Measurements from ENCODE around the gene ELOVL6.
"Not testable (repeated sequence)": the region's sequence is repeated elsewhere in the genome, so short reads cannot be mapped to it uniquely, and the experiment has no call there.

ELOVL6 gene

DNA sequence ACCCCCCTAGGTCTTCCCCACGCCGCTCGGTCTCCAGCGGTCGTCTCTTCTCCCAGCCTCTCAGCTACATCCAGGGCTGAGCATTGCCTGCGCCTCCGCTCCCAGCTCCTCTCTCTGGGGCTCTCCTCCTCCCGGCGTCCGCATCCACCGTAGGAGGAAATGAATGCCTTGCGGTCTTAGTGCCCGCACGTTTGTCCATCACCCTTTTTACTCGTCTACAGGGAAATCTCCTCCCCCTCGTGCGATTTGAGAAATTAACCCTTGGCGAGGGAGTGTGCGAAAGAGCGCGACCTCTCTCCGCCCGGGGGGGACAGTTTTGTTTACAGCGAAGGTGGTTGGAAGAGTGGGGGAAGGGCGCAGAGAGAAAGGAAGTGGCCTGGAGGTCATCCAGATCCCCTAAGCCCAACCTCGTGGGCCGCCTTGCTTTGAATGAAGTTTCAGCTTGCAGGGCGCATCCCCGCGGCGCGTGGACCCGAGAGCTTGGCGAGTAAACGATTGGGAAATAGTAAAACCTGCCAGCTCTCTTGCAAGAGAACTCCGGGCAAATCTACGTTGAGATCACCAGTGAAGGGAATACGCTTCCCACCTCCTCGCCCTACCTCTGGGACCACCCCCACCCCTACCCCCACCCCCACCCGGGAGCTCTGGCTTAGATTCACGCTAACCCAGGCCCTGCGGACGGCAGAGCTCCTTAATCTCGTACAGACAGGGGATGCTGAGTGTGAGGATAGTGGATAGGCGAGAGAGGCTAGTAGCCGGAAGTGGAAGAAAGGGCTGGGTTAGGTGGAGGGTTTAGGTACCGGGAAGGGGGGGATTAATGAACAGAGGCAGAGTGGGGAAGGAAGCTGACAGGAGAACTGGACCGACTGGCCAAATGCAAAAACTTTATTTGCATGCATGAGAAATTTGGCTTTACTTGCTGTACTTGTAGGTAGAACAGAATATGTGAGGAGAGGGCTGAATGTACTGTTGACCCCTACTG lies at the start of gene ELOVL6:
TSS of gene ELOVL6 (minus strand) at position 181 of the 982 bp plus-strand sequence. CDS start 280 bp downstream, outside the sequence.
- H3K4me3 ChIP-seq (ENCODE audit: low read length), result peak within 1 kb of the TSS; percentile 96
- peak within 1 kb of the TSS; percentile 99 for H3K9ac ChIP-seq (ENCODE audit: low read depth, low read length)
- no peaks in the 10 kb centered on the region for H3K27me3 ChIP-seq (ENCODE audit: insufficient read depth, low read length)
- no peaks in the 10 kb centered on the region for H3K9me3 ChIP-seq (ENCODE audit: insufficient read depth, low read depth, low read length)
- H3K27ac ChIP-seq (ENCODE audit: low read length), result peak within 1 kb of the TSS; percentile 97
- peaks cover 18% of the 10 kb centered on the region; the same call in 1 of the 2 replicates for H3K4me1 ChIP-seq (ENCODE audit: insufficient read depth, low read length)
- H3K36me3 ChIP-seq (ENCODE audit: insufficient read depth, low read depth, low read length), result peaks cover 14% of the 10 kb centered on the region; the same call in 1 of the 2 replicates

- Histone ChIP-seq H3K4me3 (ENCODE audit: low read length) (no peak overlapping the region), H3K36me3 (ENCODE audit: insufficient read depth, low read depth, low read length) (no peaks in the 10 kb centered on the region), H3K4me1 (ENCODE audit: insufficient read depth, low read length) (0 out of 2 replicates have a peak, but pooled peaks cover 2% of the 10 kb centered on the region), H3K27ac (ENCODE audit: low read length) (no peak overlapping the region), H3K27me3 (ENCODE audit: insufficient read depth, low read length) (no peaks in the 10 kb centered on the region), H3K9ac (ENCODE audit: low read depth, low read length) (no peak overlapping the region), H3K9me3 (ENCODE audit: insufficient read depth, low read depth, low read length) (no peaks in the 10 kb centered on the region)
Measured at GRCh38 chr4:110248100-110248499, 49.7 kb upstream of the ELOVL6 start.

DNA sequence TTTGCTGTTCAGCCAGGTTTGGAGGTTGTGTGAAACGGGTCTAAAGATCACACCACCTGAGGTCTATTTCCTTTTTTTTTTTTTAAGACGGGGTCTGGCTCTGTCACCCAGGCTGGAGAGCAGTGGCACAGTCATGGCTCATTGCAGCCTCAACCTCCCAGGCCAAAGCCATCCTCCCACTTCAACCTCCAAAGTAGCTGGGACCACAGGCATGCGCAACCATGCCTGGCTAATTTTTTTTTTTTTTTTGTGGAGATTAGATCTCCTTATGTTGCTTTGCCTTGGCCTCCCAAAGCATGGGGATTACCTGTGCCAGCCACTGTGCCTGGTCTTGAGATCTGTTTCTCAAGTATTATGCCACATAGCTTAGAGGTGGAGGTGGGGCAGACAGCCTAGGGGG lies 49.2 kb upstream of the ELOVL6 start:
- Histone ChIP-seq H3K4me1 (ENCODE audit: insufficient read depth, low read length) (0 out of 2 replicates have a peak, but pooled peaks cover 2% of the 10 kb centered on the region), H3K9ac (ENCODE audit: low read depth, low read length) (no peak overlapping the region), H3K36me3 (ENCODE audit: insufficient read depth, low read depth, low read length) (no peaks in the 10 kb centered on the region), H3K9me3 (ENCODE audit: insufficient read depth, low read depth, low read length) (no peaks in the 10 kb centered on the region), H3K27ac (ENCODE audit: low read length) (no peak overlapping the region), H3K4me3 (ENCODE audit: low read length) (no peak overlapping the region), H3K27me3 (ENCODE audit: insufficient read depth, low read length) (no peaks in the 10 kb centered on the region)

GRCh38 chr4:110245577-110245976 lies 47.2 kb upstream of the ELOVL6 start:
- no peaks in the 10 kb centered on the region for H3K36me3 ChIP-seq (ENCODE audit: insufficient read depth, low read depth, low read length)
- no peak overlapping the region for H3K9ac ChIP-seq (ENCODE audit: low read depth, low read length)
- 0 out of 2 replicates have a peak, but pooled peaks cover 2% of the 10 kb centered on the region for H3K4me1 ChIP-seq (ENCODE audit: insufficient read depth, low read length)
- no peaks in the 10 kb centered on the region for H3K9me3 ChIP-seq (ENCODE audit: insufficient read depth, low read depth, low read length)
- H3K4me3 ChIP-seq (ENCODE audit: low read length), result no peak overlapping the region
- H3K27ac ChIP-seq (ENCODE audit: low read length), result no peak overlapping the region
- no peaks in the 10 kb centered on the region for H3K27me3 ChIP-seq (ENCODE audit: insufficient read depth, low read length)

DNA sequence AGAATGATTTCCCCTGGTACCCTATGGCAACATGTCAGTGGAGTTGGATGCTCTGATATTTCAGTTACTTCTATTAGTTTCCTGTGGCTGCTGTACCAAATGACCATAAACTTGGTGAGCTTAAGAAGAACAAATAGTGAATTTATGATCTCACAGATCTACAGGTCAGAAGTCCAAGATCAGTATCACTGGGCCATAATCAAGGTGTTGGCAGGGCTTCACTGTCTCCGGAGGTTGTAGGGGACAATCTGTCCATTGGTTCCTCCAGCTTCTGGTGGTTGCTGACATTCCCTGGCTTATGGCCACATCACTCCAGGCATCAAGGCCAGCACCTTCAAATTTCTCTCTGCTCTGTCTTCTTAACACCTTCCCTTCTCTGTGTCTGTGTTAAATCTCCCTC lies 37.9 kb upstream of the ELOVL6 start:
- H3K9me3 ChIP-seq (ENCODE audit: insufficient read depth, low read depth, low read length), result no peaks in the 10 kb centered on the region
- no peaks in the 10 kb centered on the region for H3K4me1 ChIP-seq (ENCODE audit: insufficient read depth, low read length)
- H3K27ac ChIP-seq (ENCODE audit: low read length), result no peak overlapping the region
- no peak overlapping the region for H3K4me3 ChIP-seq (ENCODE audit: low read length)
- no peak overlapping the region for H3K9ac ChIP-seq (ENCODE audit: low read depth, low read length)
- no peaks in the 10 kb centered on the region for H3K27me3 ChIP-seq (ENCODE audit: insufficient read depth, low read length)
- no peaks in the 10 kb centered on the region for H3K36me3 ChIP-seq (ENCODE audit: insufficient read depth, low read depth, low read length)

- H3K27ac ChIP-seq (ENCODE audit: low read length); H3K4me1 ChIP-seq (ENCODE audit: insufficient read depth, low read length); H3K9ac ChIP-seq (ENCODE audit: low read depth, low read length); H3K36me3 ChIP-seq (ENCODE audit: insufficient read depth, low read depth, low read length); H3K4me3 ChIP-seq (ENCODE audit: low read length); H3K27me3 ChIP-seq (ENCODE audit: insufficient read depth, low read length); H3K9me3 ChIP-seq (ENCODE audit: insufficient read depth, low read depth, low read length): not testable (repeated sequence)
Measured at GRCh38 chr4:110233581-110233980, 35.2 kb upstream of the ELOVL6 start.

- Histone ChIP-seq H3K27ac (ENCODE audit: low read length) (no peak overlapping the region), H3K4me1 (ENCODE audit: insufficient read depth, low read length) (no peaks in the 10 kb centered on the region), H3K9me3 (ENCODE audit: insufficient read depth, low read depth, low read length) (no peaks in the 10 kb centered on the region), H3K9ac (ENCODE audit: low read depth, low read length) (no peak overlapping the region), H3K36me3 (ENCODE audit: insufficient read depth, low read depth, low read length) (no peaks in the 10 kb centered on the region), H3K27me3 (ENCODE audit: insufficient read depth, low read length) (no peaks in the 10 kb centered on the region), H3K4me3 (ENCODE audit: low read length) (no peak overlapping the region)
Measured at GRCh38 chr4:110231869-110232268, 33.5 kb upstream of the ELOVL6 start.

DNA sequence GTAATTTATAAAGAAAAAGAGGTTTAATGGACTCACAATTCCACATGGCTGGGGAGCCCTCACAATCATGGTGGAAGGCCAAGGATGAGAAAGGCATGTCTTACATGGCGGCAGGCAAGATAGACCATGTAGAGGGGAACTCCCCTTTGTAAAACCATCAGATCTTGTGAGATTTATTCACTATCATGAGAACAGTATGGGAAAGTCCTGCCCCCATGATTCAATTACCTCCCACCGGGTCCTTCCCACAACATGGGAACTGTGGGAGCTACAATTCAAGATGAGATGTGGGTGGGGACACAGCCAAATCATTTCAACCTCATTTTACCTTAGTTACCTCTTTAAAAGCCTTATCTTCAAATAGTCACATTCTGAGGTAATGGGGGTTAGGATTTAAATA lies 30.9 kb upstream of the ELOVL6 start:
- no peaks in the 10 kb centered on the region for H3K4me1 ChIP-seq (ENCODE audit: insufficient read depth, low read length)
- no peaks in the 10 kb centered on the region for H3K9me3 ChIP-seq (ENCODE audit: insufficient read depth, low read depth, low read length)
- H3K27me3 ChIP-seq (ENCODE audit: insufficient read depth, low read length), result no peaks in the 10 kb centered on the region
- H3K36me3 ChIP-seq (ENCODE audit: insufficient read depth, low read depth, low read length), result no peaks in the 10 kb centered on the region
- no peak overlapping the region for H3K9ac ChIP-seq (ENCODE audit: low read depth, low read length)
- H3K27ac ChIP-seq (ENCODE audit: low read length), result no peak overlapping the region
- no peak overlapping the region for H3K4me3 ChIP-seq (ENCODE audit: low read length)

- Histone ChIP-seq H3K36me3 (ENCODE audit: insufficient read depth, low read depth, low read length) (no peaks in the 10 kb centered on the region), H3K4me1 (ENCODE audit: insufficient read depth, low read length) (peaks cover 7% of the 10 kb centered on the region; the same call in 1 of the 2 replicates), H3K9ac (ENCODE audit: low read depth, low read length) (no peak overlapping the region), H3K27me3 (ENCODE audit: insufficient read depth, low read length) (no peaks in the 10 kb centered on the region), H3K9me3 (ENCODE audit: insufficient read depth, low read depth, low read length) (no peaks in the 10 kb centered on the region), H3K4me3 (ENCODE audit: low read length) (no peak overlapping the region), H3K27ac (ENCODE audit: low read length) (no peak overlapping the region)
Measured at GRCh38 chr4:110224812-110225211, 26.4 kb upstream of the ELOVL6 start.

DNA sequence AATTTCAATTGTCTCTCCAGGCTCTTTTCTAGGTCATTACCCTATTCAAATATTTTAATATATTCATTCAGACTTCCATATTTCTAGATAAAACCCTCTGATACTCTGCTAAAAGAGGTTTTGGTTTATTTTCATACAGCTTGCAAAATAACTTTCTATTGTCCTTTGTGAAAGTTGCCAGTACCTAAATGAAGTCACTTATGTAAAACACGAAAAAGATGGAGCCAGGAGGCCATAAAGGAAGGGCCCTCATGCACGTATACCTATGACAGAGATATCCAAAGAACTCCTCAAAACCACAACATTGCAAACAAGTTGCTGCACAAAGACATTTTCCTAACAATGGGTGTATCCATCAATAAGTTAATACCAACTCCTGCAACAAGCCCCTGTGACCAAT lies 25.7 kb upstream of the ELOVL6 start:
- Histone ChIP-seq H3K4me3 (ENCODE audit: low read length) (no peak overlapping the region), H3K9ac (ENCODE audit: low read depth, low read length) (no peak overlapping the region), H3K36me3 (ENCODE audit: insufficient read depth, low read depth, low read length) (no peaks in the 10 kb centered on the region), H3K27me3 (ENCODE audit: insufficient read depth, low read length) (no peaks in the 10 kb centered on the region), H3K9me3 (ENCODE audit: insufficient read depth, low read depth, low read length) (0 out of 2 replicates have a peak, but pooled peaks cover under 1% of the 10 kb centered on the region), H3K27ac (ENCODE audit: low read length) (no peak overlapping the region), H3K4me1 (ENCODE audit: insufficient read depth, low read length) (peaks cover 7% of the 10 kb centered on the region; the same call in 1 of the 2 replicates)

- H3K36me3 ChIP-seq (ENCODE audit: insufficient read depth, low read depth, low read length); H3K4me1 ChIP-seq (ENCODE audit: insufficient read depth, low read length); H3K9ac ChIP-seq (ENCODE audit: low read depth, low read length); H3K9me3 ChIP-seq (ENCODE audit: insufficient read depth, low read depth, low read length); H3K27me3 ChIP-seq (ENCODE audit: insufficient read depth, low read length); H3K27ac ChIP-seq (ENCODE audit: low read length); H3K4me3 ChIP-seq (ENCODE audit: low read length): not testable (repeated sequence)
Measured at GRCh38 chr4:110218935-110219334, 20.5 kb upstream of the ELOVL6 start.

GRCh38 chr4:110217181-110217580 lies 18.8 kb upstream of the ELOVL6 start:
- not testable (repeated sequence) for H3K9me3 ChIP-seq (ENCODE audit: insufficient read depth, low read depth, low read length); H3K27me3 ChIP-seq (ENCODE audit: insufficient read depth, low read length); H3K4me3 ChIP-seq (ENCODE audit: low read length); H3K36me3 ChIP-seq (ENCODE audit: insufficient read depth, low read depth, low read length); H3K27ac ChIP-seq (ENCODE audit: low read length); H3K9ac ChIP-seq (ENCODE audit: low read depth, low read length); H3K4me1 ChIP-seq (ENCODE audit: insufficient read depth, low read length)

All from iPS-20b (cell line).